ENCODE results near the gene KRT7. TPM values are rescaled to one million over a fixed set of nuclear protein-coding genes. Genes with fewer than 3 reads are reported as not detected.
"Not testable (repeated sequence)": the region's sequence is repeated elsewhere in the genome, so short reads cannot be mapped to it uniquely, and the experiment has no call there.

The KRT7 gene
- total and polyA plus RNA-seq, 2 donors (not counting 3 experiments of a cell fraction or from before 2014, with no cell fraction given), result 120 to 293 TPM

DNA sequence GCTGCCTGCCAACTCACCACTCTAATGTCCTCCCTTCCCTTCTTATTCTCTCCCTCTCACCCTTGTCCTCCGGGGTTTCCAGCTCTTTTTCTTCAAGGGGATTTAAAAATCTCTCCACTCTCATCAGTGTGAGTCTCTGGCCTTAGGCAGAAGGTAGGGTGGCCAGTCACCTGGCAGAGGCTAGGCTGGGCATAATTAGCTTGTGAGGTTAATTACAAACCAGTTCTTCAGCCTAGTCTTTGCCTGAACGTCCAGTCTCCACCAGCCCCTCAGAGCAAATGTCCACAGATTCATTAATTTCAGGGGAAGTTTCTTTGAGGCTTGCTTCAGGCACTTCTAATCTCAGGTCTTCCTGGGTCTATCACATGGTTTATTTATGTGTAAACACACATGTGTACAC is 6.7 kb downstream of the KRT7 start:
- H2AFZ ChIP-seq (ENCODE audit: low read depth, low read length), result no peak overlapping the region
- no peak for DNase-seq (ENCODE audit: low read depth, low spot score)
- H3K79me2 ChIP-seq (ENCODE audit: control insufficient read depth, insufficient read depth, low read length), result peaks cover under 1% of the 10 kb centered on the region
- intact Hi-C loops (cut with micrococcal nuclease) (no loop called here), dilution Hi-C loops (cut with MboI; ENCODE audit: extremely low pct_ligation_motif_present, low sequenced_read_pairs) (no loop called here)
- no peak overlapping the region for H3K9ac ChIP-seq (replicated peaks; ENCODE audit: extremely low read depth, insufficient read depth, low read length)
- peaks cover 0 to 5% of the 10 kb centered on the region in 2 experiments for H3K36me3 ChIP-seq (ENCODE audit: control insufficient read depth in 2 of 2, extremely low read depth in 1 of 2, insufficient read depth in 2 of 2, low read length in 2 of 2)
- H4K20me1 ChIP-seq (replicated peaks; ENCODE audit: control insufficient read depth, extremely low read depth, insufficient read depth, low read length), result no peaks in the 10 kb centered on the region
- no peaks in the 10 kb centered on the region for H3K9me3 ChIP-seq (replicated peaks; ENCODE audit: control insufficient read depth, insufficient read depth, low read length)
- H3K4me2 ChIP-seq (ENCODE audit: insufficient read depth, low read length), result no peak overlapping the region
- peaks cover 23% of the 10 kb centered on the region for H3K4me1 ChIP-seq (ENCODE audit: control insufficient read depth, extremely low read depth, insufficient read depth, low read length)
- no peak overlapping the region for H3K4me3 ChIP-seq (replicated peaks in 1 of 3; ENCODE audit: insufficient read depth in 1 of 3, low read depth in 1 of 3, low read length in 3 of 3)
- no peak for FAIRE-seq
- ChIA-PET POLR2A (no interaction called here), CTCF (interaction anchor here (0.7 to 1.2 kb wide), 2 partner anchors 18 to 83 kb away, joined by 3 read pairs; no protein-coding TSS in a partner anchor)
- no TSS peak for BruUV-seq (replicated peaks)
- H3K27ac ChIP-seq (ENCODE audit: insufficient read depth, low read depth, low read length), result no peak overlapping the region
- no peaks in the 10 kb centered on the region for H3K9me1 ChIP-seq (replicated peaks; ENCODE audit: control insufficient read depth, extremely low read depth, insufficient read depth, low read length)
- no peaks in the 10 kb centered on the region for H3K27me3 ChIP-seq (ENCODE audit: control insufficient read depth in 2 of 2, insufficient read depth in 2 of 2, low read length in 2 of 2)
- TF ChIP-seq FOS (IDR thresholded peaks at IDR 0.05; ENCODE audit: borderline replicate concordance, insufficient read depth, low read length) (no peak), JUN (IDR thresholded peaks at IDR 0.05; ENCODE audit: borderline replicate concordance, insufficient read depth, insufficient read length, low read depth) (no peak), POLR2AphosphoS5 (IDR thresholded peaks at IDR 0.05; ENCODE audit: insufficient read depth, low read depth, low read length) (no peak), EZH2 (IDR thresholded peaks at IDR 0.05; ENCODE audit: borderline replicate concordance, low read depth, low read length, severe bottlenecking) (no peak), POLR2A (IDR thresholded peaks at IDR 0.05; ENCODE audit: low read depth, low read length) (no peak), GATA2 (IDR thresholded peaks at IDR 0.05; ENCODE audit: insufficient read depth, insufficient read length, low read depth, low read length) (no peak), MYC (IDR thresholded peaks at IDR 0.05; ENCODE audit: low read depth, low read length) (no peak)
- TF ChIP-seq, protein P1, sequence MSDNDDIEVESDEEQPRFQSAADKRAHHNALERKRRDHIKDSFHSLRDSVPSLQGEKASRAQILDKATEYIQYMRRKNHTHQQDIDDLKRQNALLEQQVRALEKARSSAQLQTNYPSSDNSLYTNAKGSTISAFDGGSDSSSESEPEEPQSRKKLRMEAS (IDR thresholded peaks at IDR 0.05; ENCODE audit: insufficient read depth, insufficient read length), result no peak
- TF ChIP-seq, protein P2, sequence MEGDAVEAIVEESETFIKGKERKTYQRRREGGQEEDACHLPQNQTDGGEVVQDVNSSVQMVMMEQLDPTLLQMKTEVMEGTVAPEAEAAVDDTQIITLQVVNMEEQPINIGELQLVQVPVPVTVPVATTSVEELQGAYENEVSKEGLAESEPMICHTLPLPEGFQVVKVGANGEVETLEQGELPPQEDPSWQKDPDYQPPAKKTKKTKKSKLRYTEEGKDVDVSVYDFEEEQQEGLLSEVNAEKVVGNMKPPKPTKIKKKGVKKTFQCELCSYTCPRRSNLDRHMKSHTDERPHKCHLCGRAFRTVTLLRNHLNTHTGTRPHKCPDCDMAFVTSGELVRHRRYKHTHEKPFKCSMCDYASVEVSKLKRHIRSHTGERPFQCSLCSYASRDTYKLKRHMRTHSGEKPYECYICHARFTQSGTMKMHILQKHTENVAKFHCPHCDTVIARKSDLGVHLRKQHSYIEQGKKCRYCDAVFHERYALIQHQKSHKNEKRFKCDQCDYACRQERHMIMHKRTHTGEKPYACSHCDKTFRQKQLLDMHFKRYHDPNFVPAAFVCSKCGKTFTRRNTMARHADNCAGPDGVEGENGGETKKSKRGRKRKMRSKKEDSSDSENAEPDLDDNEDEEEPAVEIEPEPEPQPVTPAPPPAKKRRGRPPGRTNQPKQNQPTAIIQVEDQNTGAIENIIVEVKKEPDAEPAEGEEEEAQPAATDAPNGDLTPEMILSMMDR (IDR thresholded peaks at IDR 0.05; ENCODE audit: extremely low read depth in 1 of 2, insufficient read depth in 1 of 2, low read depth in 1 of 2, low read length in 2 of 2), result no peak

DNA sequence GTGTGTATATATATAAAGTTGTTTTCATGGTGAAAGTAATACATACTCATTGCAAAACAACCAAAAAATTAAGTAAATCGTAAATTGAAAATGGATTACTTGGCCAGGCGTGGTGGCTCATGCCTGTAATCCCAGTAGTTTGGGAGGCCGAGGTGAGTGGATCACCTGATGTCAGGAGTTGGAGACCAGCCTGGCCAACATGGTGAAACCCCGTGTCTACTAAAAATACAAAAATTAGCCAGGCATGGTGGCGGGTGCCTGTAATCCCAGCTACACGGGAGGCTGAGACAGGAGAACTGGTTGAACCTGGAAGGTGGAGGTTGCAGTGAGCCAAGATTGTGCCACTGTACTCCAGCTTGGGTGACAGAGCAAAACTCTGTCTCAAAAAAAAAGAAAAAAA is 7.2 kb downstream of the KRT7 start:
- H3K27me3 ChIP-seq (ENCODE audit: control insufficient read depth in 2 of 2, insufficient read depth in 2 of 2, low read length in 2 of 2); BruUV-seq (replicated peaks); H3K9me1 ChIP-seq (replicated peaks; ENCODE audit: control insufficient read depth, extremely low read depth, insufficient read depth, low read length); H3K9ac ChIP-seq (replicated peaks; ENCODE audit: extremely low read depth, insufficient read depth, low read length); POLR2A ChIA-PET; DNase-seq (ENCODE audit: low read depth, low spot score); H3K27ac ChIP-seq (ENCODE audit: insufficient read depth, low read depth, low read length); FAIRE-seq; H2AFZ ChIP-seq (ENCODE audit: low read depth, low read length); H3K79me2 ChIP-seq (ENCODE audit: control insufficient read depth, insufficient read depth, low read length); H4K20me1 ChIP-seq (replicated peaks; ENCODE audit: control insufficient read depth, extremely low read depth, insufficient read depth, low read length); H3K4me2 ChIP-seq (ENCODE audit: insufficient read depth, low read length); H3K36me3 ChIP-seq (ENCODE audit: control insufficient read depth in 2 of 2, extremely low read depth in 1 of 2, insufficient read depth in 2 of 2, low read length in 2 of 2); intact Hi-C loops (cut with micrococcal nuclease); H3K9me3 ChIP-seq (replicated peaks; ENCODE audit: control insufficient read depth, insufficient read depth, low read length); H3K4me3 ChIP-seq (replicated peaks in 1 of 3; ENCODE audit: insufficient read depth in 1 of 3, low read depth in 1 of 3, low read length in 3 of 3); dilution Hi-C loops (cut with MboI; ENCODE audit: extremely low pct_ligation_motif_present, low sequenced_read_pairs): not testable (repeated sequence)
- CTCF ChIA-PET, result interaction anchor here (1.2 kb wide), 1 partner anchor 18 kb away, joined by 3 read pairs; no protein-coding TSS in a partner anchor
- peaks cover 20% of the 10 kb centered on the region for H3K4me1 ChIP-seq (ENCODE audit: control insufficient read depth, extremely low read depth, insufficient read depth, low read length)
